Measurements from ENCODE around the gene CDK1.

The CDK1 gene

DNA sequence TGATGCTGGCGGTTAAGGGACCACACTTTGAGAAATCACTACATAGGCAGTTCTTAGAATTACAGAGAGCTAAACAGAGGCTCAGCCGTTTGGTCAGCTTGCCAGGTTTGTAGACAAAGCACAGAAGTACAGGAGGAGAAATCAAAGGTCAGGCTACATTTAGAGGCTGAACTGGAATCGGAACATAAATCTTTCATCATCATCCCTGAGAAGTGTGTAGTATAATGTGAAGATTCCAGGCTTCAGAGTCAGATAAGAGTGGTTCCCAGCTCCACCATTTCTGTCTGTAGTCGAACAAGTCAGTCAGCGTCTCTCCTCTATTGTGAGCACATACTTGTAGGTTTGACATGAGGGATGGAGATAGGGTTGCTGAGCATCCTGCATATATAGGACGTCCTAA lies 18.9 kb downstream of the CDK1 start:
- no peaks in the 10 kb centered on the region for H3K36me3 Mint-ChIP-seq
- H3K27ac Mint-ChIP-seq = no peak overlapping the region
- H3K4me1 Mint-ChIP-seq = no peaks in the 10 kb centered on the region
- no peaks in the 10 kb centered on the region for H3K27me3 Mint-ChIP-seq
- no peaks in the 10 kb centered on the region for H3K9me3 Mint-ChIP-seq
- H3K4me3 Mint-ChIP-seq = no peak overlapping the region
- no peak for ATAC-seq

DNA sequence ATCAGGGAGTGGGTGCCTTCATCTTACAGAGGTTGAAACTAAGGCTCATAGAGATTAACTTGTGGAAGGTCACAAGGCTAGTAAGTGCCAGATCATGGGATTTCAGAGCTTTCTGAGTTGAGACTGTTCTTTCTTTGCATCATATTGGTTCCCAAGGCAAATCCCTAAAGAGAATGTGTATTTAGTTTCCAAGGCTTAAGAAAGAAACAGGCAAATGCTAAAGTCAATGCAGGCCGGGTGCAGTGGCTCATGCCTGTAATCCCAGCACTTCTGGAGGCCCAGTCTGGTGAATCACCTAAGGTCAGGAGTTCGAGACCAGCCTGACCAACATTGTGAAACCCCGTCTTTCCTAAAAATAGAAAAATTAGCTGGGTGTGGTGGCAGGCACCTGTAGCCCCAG lies 19.8 kb downstream of the CDK1 start:
- Mint-ChIP-seq H3K4me3 (no peak overlapping the region), H3K36me3 (no peaks in the 10 kb centered on the region), H3K9me3 (no peaks in the 10 kb centered on the region), H3K27ac (no peak overlapping the region), H3K4me1 (no peaks in the 10 kb centered on the region), H3K27me3 (no peaks in the 10 kb centered on the region)
- no peak for ATAC-seq

DNA sequence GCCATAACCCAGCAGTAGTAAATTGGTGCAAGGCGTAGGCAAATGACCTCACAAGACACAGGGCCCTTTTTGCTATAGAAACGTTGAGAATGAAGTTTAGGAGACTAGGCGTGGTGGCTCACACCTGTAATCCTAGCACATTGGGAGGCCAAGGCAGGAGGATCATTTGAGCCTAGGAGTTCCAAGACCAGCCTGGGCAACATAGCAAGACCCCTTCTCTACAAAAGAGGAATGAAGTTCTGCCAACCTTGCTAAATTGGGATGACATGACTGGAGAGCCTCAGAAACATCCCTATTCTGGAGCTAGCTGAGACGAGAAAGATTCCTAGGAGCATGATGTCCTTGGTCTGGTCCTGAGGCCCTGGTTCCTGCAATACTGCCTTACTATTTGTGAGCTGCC lies 20.6 kb downstream of the CDK1 start:
- ATAC-seq = no peak
- Mint-ChIP-seq H3K4me1 (no peaks in the 10 kb centered on the region), H3K27me3 (no peaks in the 10 kb centered on the region), H3K9me3 (no peaks in the 10 kb centered on the region), H3K27ac (no peak overlapping the region), H3K4me3 (no peak overlapping the region), H3K36me3 (no peaks in the 10 kb centered on the region)

DNA sequence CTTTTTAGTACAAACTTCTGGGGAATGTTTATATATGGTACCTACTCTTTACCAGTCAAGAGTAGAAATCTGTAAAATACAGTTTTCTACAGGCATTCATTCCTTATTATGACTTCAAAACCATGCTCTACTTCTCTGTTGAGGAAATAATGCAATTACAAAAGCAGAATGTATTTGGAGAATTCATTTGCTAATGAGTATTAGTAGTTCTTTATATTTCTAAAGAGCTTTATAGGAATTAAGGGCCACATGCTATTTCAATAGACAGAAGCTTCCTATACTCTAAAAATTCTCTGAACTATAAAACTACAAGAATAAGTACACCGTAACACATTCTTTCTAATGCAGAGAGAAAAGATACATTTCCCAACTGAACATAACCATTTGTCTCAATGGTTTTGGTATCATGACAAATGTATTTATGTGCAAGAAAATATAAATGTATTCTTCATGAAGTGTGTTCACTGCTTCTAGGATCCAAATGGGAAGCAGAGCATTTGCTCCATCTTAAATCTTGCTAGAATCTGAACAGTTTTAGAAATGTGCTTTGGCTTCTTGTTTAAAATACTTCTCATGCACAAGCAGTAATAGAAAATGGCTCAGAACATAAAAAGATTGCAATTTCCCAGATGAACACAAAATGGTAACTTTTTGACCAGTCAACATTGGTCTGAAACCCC lies 21.8 kb downstream of the CDK1 start:
- no peak for ATAC-seq
- Mint-ChIP-seq H3K4me3 (no peak overlapping the region), H3K27me3 (no peaks in the 10 kb centered on the region), H3K4me1 (no peaks in the 10 kb centered on the region), H3K27ac (no peak overlapping the region), H3K36me3 (no peaks in the 10 kb centered on the region), H3K9me3 (no peaks in the 10 kb centered on the region)

DNA sequence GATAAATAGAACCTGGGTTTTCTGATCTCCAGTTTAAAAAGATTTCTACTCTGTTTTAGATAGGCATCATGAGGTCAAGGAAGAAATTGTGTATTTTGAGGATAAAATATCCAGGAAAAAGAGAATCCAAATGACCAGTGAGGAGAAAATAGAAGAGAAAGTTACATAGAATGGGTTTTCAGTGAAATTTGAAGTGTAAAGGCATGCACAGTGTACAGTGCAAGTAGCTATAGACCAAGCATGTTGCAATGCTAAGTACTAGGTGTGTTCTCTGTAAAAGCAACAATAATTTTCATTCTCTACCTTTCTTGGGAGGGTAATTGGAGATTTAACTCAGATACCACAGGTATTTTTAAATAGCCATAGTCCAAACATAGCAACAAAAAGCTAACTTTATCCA lies 22.6 kb downstream of the CDK1 start:
- no peak for ATAC-seq
- Mint-ChIP-seq H3K4me3 (no peak overlapping the region), H3K9me3 (no peaks in the 10 kb centered on the region), H3K4me1 (no peaks in the 10 kb centered on the region), H3K27me3 (no peaks in the 10 kb centered on the region), H3K36me3 (no peaks in the 10 kb centered on the region), H3K27ac (no peak overlapping the region)

DNA sequence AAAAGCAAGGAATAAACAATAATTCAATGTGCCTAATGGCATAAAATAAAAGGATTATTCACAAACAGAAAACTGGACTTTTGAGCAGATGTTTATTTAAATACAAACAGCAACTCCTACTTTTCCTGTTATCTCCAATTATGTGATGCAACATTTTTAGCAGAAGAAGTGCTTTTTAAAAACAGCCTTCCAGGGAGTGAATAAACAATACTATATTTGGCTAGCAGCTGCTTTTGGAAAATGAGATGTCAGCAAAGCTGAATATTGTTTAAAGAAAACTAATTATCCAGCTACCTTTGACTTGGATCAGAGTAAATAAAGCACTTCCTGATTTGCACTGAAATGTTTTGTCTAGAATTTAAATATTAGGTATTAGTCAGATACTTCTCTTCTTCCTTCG lies 23.2 kb downstream of the CDK1 start:
- no peaks in the 10 kb centered on the region for H3K4me1 Mint-ChIP-seq
- ATAC-seq = no peak
- H3K27ac Mint-ChIP-seq = no peak overlapping the region
- no peak overlapping the region for H3K4me3 Mint-ChIP-seq
- no peaks in the 10 kb centered on the region for H3K9me3 Mint-ChIP-seq
- H3K36me3 Mint-ChIP-seq = no peaks in the 10 kb centered on the region
- no peaks in the 10 kb centered on the region for H3K27me3 Mint-ChIP-seq

DNA sequence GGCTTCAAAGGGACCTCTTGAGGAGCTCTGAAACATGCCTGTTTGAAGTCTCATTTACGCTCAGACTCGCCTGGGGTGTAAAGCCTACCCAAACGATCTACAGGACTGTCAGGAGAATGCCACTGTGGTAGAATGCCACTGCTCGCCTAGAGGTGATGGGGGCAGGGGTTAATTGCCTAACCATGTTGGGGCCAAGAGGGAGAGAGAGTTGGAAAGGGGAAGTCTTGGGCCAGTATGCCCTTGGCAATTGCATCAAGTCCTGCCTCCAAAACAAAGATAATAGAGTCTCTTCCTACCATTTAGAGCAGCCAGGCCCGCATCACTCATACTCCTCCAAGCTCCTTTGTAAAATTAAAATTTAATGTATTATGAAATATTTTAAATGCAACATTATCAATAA lies 25.2 kb downstream of the CDK1 start:
- H3K4me1 Mint-ChIP-seq = no peaks in the 10 kb centered on the region
- no peaks in the 10 kb centered on the region for H3K27me3 Mint-ChIP-seq
- H3K27ac Mint-ChIP-seq = no peak overlapping the region

DNA sequence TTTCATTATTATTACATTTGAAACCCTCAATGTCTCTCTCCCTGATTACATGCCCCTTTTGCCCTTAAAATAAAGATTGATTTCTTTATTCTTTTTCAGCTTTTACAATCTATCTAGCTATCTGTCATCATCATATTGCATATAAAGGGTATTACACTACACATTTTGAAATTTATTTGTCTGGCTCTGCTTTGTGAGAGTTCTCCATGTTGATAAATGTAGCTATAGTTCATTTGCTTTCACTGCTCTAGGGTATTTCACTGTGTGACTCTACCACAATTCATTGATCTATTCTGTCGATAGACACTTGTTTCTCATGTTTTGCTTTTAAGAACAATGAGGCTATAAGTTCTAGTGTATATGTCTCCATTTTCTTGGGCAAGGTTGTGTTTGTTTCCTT lies 25.6 kb downstream of the CDK1 start:
- no peaks in the 10 kb centered on the region for H3K27me3 Mint-ChIP-seq
- ATAC-seq = no peak
- no peaks in the 10 kb centered on the region for H3K9me3 Mint-ChIP-seq
- no peaks in the 10 kb centered on the region for H3K36me3 Mint-ChIP-seq
- H3K4me3 Mint-ChIP-seq = no peak overlapping the region
- no peak overlapping the region for H3K27ac Mint-ChIP-seq
- no peaks in the 10 kb centered on the region for H3K4me1 Mint-ChIP-seq

More for the DNA sequence above, 25.2 kb downstream of the CDK1 start:
- no peaks in the 10 kb centered on the region for H3K36me3 Mint-ChIP-seq
- no peak overlapping the region for H3K4me3 Mint-ChIP-seq
- no peaks in the 10 kb centered on the region for H3K9me3 Mint-ChIP-seq
- ATAC-seq = no peak

DNA sequence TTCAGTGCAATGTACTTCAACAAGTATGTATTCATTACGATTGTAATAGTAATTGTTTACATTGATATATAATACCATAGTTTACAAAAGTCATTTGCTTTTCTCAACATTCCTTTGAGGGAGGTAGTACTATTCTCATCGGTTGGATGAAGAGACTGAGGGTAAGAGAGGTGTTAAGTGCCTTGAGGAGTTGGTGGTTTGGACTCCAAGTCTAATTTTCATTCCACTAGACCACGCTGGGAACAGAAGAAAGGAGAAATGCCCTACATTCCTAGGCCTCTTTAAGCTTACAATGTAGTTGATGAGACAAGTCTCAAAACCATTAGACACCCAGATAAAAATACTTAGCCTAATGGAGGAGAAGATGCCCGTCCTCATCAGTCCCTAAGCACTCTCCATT lies 28.6 kb downstream of the CDK1 start:
- Mint-ChIP-seq H3K9me3 (no peaks in the 10 kb centered on the region), H3K27me3 (no peaks in the 10 kb centered on the region), H3K27ac (no peak overlapping the region), H3K4me1 (no peaks in the 10 kb centered on the region), H3K4me3 (no peak overlapping the region), H3K36me3 (no peaks in the 10 kb centered on the region)
- no peak for ATAC-seq

DNA sequence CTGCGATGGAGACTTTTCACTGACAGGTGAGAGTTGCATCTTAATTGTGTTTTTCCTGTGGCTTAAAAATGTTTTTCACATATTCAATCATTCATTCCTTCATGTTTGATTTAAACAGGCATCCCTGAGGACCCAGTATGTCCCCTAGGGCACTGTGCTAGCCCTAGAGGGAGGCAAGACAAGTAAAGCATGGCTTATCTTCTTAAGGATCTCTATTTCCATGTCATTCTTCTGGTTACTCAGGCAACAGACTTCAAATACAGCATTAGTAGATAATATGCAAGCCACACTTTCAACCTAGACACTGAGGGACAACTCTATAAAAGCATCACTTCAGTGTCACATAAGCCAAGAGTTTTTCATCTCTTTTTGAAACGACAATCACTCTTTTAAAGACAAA lies 29.2 kb downstream of the CDK1 start:
- Mint-ChIP-seq H3K27ac (no peak overlapping the region), H3K36me3 (no peaks in the 10 kb centered on the region), H3K9me3 (no peaks in the 10 kb centered on the region), H3K4me3 (no peak overlapping the region), H3K4me1 (no peaks in the 10 kb centered on the region), H3K27me3 (no peaks in the 10 kb centered on the region)
- ATAC-seq = no peak

DNA sequence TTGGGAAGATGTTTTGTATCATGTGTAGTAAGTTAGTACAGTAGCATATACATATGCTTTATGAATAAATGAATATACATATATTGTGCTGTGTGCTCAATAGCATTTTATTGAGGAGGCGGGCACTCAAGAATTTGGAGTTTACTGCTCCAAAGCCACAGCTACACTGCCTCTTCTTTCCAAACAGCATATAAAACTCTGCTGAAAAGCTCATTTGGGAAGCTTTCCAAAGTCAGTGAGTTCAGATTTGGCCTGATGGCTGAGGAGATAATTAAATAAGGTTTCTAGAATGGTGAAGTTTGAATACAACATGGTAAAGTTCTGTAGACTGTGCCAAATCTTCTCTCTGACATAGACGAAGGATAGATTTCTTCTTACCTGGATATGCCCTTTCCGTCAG lies 29.8 kb downstream of the CDK1 start:
- no peaks in the 10 kb centered on the region for H3K9me3 Mint-ChIP-seq
- H3K27ac Mint-ChIP-seq = no peak overlapping the region
- H3K4me3 Mint-ChIP-seq = no peak overlapping the region
- no peaks in the 10 kb centered on the region for H3K27me3 Mint-ChIP-seq
- H3K4me1 Mint-ChIP-seq = no peaks in the 10 kb centered on the region
- no peaks in the 10 kb centered on the region for H3K36me3 Mint-ChIP-seq
- no peak for ATAC-seq

DNA sequence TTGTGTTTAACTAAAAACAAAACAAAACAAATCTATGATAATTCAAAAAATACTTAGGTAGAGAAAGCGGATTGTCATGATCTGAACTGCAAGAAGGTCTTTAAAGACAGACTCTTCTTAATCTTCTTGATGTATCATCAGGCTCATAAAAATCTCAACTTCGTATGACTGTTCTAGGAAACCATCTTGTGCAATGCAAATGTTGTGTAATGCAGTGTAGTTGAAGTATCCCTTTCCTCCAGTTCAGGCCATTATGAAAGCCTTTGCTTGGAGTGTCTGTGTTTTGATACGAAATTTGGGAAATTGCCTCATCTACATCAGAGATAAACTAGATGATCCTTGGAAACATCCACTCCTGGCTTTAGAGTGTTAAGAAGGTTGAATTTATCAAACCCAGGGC lies 30.9 kb downstream of the CDK1 start:
- no peaks in the 10 kb centered on the region for H3K27me3 Mint-ChIP-seq
- H3K36me3 Mint-ChIP-seq = no peaks in the 10 kb centered on the region
- no peak for ATAC-seq
- H3K27ac Mint-ChIP-seq = no peak overlapping the region
- no peaks in the 10 kb centered on the region for H3K4me1 Mint-ChIP-seq
- H3K9me3 Mint-ChIP-seq = no peaks in the 10 kb centered on the region
- no peak overlapping the region for H3K4me3 Mint-ChIP-seq

DNA sequence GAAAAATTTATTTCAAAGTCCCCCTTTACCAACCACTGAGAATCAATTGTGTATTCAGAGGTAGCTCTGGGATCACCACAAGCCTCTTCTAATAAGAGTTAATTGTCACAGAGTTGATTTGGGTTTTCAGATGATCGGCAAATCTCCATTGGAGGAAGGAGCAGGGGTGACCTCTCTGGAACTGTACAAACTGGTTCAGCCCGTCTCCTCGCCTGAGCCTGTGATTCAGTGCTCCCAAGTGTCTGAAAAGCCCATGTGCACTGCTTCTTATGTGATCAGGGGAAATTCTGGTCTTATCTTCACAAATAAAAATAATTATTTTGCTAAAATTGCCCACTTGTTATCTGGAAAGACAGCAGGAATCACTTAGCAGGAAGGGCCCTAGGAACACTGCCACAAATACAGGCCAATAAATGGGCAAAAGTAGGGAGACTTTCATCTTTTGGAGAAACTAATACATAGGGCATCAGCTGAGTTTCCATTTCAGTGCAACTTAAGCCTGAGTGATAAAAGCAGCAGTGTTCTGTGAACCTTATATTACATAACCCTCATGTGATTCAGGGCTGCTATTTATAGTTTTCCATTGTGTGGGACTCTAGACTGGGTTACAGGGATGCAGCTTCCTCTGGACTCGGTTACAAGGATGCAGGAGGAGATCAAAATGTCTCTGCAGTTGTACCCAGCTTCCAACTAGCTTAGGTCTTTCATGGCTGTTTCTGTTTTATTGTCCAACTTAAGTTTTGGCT lies 32.3 kb downstream of the CDK1 start:
- Mint-ChIP-seq H3K36me3 (no peaks in the 10 kb centered on the region), H3K4me1 (no peaks in the 10 kb centered on the region), H3K27me3 (no peaks in the 10 kb centered on the region), H3K4me3 (no peak overlapping the region), H3K9me3 (no peaks in the 10 kb centered on the region), H3K27ac (no peak overlapping the region)
- no peak for ATAC-seq

DNA sequence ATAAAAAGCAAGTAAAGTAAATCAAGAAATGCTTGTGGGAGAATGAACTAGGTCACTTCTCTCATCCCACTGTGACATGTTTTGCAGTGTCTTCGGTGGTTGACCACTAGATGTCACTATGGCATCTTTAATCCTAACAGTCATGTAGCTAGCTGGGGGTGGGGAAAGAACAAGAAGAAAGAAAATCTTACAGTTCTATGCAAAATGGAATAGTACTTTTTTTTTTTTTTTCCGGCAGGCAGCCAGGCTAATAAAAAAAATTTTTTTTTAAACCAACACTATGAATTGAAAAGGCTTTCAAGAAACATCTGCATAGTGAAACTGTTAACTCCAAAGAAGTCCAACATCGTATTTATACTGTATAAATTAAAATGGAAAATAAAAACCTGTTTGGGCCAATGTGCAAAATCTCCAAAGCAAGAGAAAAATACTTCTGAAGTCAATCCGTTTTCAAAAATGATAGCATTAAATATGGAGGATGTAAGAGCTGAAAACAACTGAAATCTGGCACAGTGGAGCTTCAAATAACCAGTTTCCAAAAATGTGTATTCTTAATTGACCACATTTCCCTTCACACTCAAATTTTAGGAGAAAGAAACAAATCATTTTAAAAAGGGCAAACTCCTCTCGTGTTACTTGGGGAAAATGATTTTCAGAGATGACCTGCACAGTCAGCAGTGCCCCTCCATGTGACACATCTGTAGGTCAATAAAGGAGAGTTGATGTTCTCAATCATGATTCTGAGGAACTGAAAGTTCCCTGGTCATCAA lies 38.5 kb downstream of the CDK1 start:
- Mint-ChIP-seq H3K36me3 (no peaks in the 10 kb centered on the region), H3K27ac (no peak overlapping the region), H3K4me1 (peaks cover 5% of the 10 kb centered on the region), H3K4me3 (no peak overlapping the region), H3K9me3 (no peaks in the 10 kb centered on the region), H3K27me3 (no peaks in the 10 kb centered on the region)
- ATAC-seq = peak; percentile 78

DNA sequence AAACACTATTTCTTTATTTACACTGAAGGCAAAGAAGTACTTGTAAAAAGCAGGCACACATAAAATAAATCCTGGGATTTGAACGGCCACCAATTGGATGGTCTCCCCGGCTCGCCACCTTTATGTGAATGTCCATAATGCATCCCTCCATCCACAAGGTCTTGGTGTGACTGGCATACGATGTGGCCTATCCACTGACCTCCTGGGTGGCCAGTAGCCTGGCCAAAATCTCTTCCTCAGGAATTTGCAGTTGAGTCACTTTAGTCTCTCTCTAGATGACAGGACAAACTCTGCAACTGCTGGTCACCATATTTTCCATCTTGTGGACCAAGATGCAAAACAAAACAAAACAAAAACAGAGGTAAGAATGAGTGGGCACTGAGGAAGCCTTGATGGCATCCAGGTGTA lies 39.1 kb downstream of the CDK1 start:
- peaks cover 5% of the 10 kb centered on the region for H3K4me1 Mint-ChIP-seq
- H3K27ac Mint-ChIP-seq = no peak overlapping the region
- no peaks in the 10 kb centered on the region for H3K36me3 Mint-ChIP-seq
- no peaks in the 10 kb centered on the region for H3K9me3 Mint-ChIP-seq
- no peak for ATAC-seq
- H3K27me3 Mint-ChIP-seq = no peaks in the 10 kb centered on the region
- H3K4me3 Mint-ChIP-seq = no peak overlapping the region
